Measurements from ENCODE around the gene TAGLN. TPM values are rescaled to one million over a fixed set of nuclear protein-coding genes. Genes with fewer than 3 reads are reported as not detected.

The TAGLN gene
- total RNA-seq, 6 experiments from 2014 or later: 1,668 to 2,517 (median 1,780) TPM

GRCh38 chr11:117232911-117233409 is 33.8 kb downstream of the TAGLN start:
- no peaks in the 10 kb centered on the region; the same call in 1 of the 2 replicates for H3K27me3 Mint-ChIP-seq (ENCODE audit: insufficient read depth)
- no peak for TF ChIP-seq CTCF (IDR thresholded peaks at IDR 0.05)
- no peaks in the 10 kb centered on the region for H3K9me3 Mint-ChIP-seq
- H3K4me1 Mint-ChIP-seq (ENCODE audit: low read depth): peaks cover 35% of the 10 kb centered on the region
- no peak for DNase-seq
- peak overlapping the region; percentile 90 for H3K4me3 Mint-ChIP-seq
- peaks cover 4% of the 10 kb centered on the region for H3K36me3 Mint-ChIP-seq (ENCODE audit: low read depth)
- peak overlapping the region; percentile 79 for H3K27ac Mint-ChIP-seq

- H3K36me3 Mint-ChIP-seq (ENCODE audit: low read depth): peaks cover 14% of the 10 kb centered on the region
- TF ChIP-seq CTCF (IDR thresholded peaks at IDR 0.05): no peak
- no peaks in the 10 kb centered on the region; the same call in none of the 2 replicates for H3K27me3 Mint-ChIP-seq (ENCODE audit: insufficient read depth)
- peaks cover 30% of the 10 kb centered on the region for H3K4me1 Mint-ChIP-seq (ENCODE audit: low read depth)
- peak overlapping the region; percentile 96 for H3K27ac Mint-ChIP-seq
- DNase-seq: no peak
- no peak overlapping the region for H3K4me3 Mint-ChIP-seq
- H3K9me3 Mint-ChIP-seq: no peaks in the 10 kb centered on the region
Observed at GRCh38 chr11:117238221-117238620, 39.1 kb downstream of the TAGLN start.

- Mint-ChIP-seq H3K9me3 (no peaks in the 10 kb centered on the region), H3K4me3 (peak overlapping the region; percentile 52), H3K4me1 (ENCODE audit: low read depth) (peaks cover 20% of the 10 kb centered on the region), H3K36me3 (ENCODE audit: low read depth) (peaks cover 16% of the 10 kb centered on the region), H3K27me3 (ENCODE audit: insufficient read depth) (no peaks in the 10 kb centered on the region; the same call in none of the 2 replicates), H3K27ac (peak overlapping the region; percentile 96)
- peak; percentile 99 for DNase-seq
- TF ChIP-seq CTCF (IDR thresholded peaks at IDR 0.05): peak; percentile 79
Observed at GRCh38 chr11:117239295-117239694, 40.1 kb downstream of the TAGLN start.

GRCh38 chr11:117248341-117248740 is 49.2 kb downstream of the TAGLN start:
- Mint-ChIP-seq H3K9me3 (no peaks in the 10 kb centered on the region), H3K27ac (no peak overlapping the region), H3K4me1 (ENCODE audit: low read depth) (no peaks in the 10 kb centered on the region), H3K36me3 (ENCODE audit: low read depth) (peaks cover 47% of the 10 kb centered on the region), H3K4me3 (no peak overlapping the region), H3K27me3 (ENCODE audit: insufficient read depth) (peaks cover 3% of the 10 kb centered on the region)
- no peak for TF ChIP-seq CTCF (IDR thresholded peaks at IDR 0.05)
- DNase-seq: no peak

- peaks cover 50% of the 10 kb centered on the region for H3K36me3 Mint-ChIP-seq (ENCODE audit: low read depth)
- H3K9me3 Mint-ChIP-seq: no peaks in the 10 kb centered on the region
- H3K4me1 Mint-ChIP-seq (ENCODE audit: low read depth): no peaks in the 10 kb centered on the region
- no peak overlapping the region for H3K4me3 Mint-ChIP-seq
- H3K27me3 Mint-ChIP-seq (ENCODE audit: insufficient read depth): peaks cover 3% of the 10 kb centered on the region
- DNase-seq: no peak
- TF ChIP-seq CTCF (IDR thresholded peaks at IDR 0.05): no peak
- H3K27ac Mint-ChIP-seq: no peak overlapping the region
Observed at GRCh38 chr11:117249571-117249970, 50.4 kb downstream of the TAGLN start.
